Kidney capillary endothelial cell (primary cell): Measurements from ENCODE around the gene TTC21A.

Experiments
- DNase-seq: peaks from one replicate; pipeline ENCODE4 v3.0.0-alpha.2; 2018; ENCODE audit warnings: low spot score

TTC21A gene

GRCh38 chr3:39114456-39114855, 7.0 kb downstream of the TTC21A start:
- DNase-seq = no peak

GRCh38 chr3:39115870-39116269, 8.4 kb downstream of the TTC21A start:
- DNase-seq = no peak

- DNase-seq = no peak
Measured at GRCh38 chr3:39118079-39118478, 10.6 kb downstream of the TTC21A start.

- no peak for DNase-seq
Measured at GRCh38 chr3:39118931-39119660, 11.6 kb downstream of the TTC21A start.

- no peak for DNase-seq
Measured at GRCh38 chr3:39121621-39122020, 14.1 kb downstream of the TTC21A start.

- no peak for DNase-seq
Measured at GRCh38 chr3:39122813-39123212, 15.3 kb downstream of the TTC21A start.

DNA sequence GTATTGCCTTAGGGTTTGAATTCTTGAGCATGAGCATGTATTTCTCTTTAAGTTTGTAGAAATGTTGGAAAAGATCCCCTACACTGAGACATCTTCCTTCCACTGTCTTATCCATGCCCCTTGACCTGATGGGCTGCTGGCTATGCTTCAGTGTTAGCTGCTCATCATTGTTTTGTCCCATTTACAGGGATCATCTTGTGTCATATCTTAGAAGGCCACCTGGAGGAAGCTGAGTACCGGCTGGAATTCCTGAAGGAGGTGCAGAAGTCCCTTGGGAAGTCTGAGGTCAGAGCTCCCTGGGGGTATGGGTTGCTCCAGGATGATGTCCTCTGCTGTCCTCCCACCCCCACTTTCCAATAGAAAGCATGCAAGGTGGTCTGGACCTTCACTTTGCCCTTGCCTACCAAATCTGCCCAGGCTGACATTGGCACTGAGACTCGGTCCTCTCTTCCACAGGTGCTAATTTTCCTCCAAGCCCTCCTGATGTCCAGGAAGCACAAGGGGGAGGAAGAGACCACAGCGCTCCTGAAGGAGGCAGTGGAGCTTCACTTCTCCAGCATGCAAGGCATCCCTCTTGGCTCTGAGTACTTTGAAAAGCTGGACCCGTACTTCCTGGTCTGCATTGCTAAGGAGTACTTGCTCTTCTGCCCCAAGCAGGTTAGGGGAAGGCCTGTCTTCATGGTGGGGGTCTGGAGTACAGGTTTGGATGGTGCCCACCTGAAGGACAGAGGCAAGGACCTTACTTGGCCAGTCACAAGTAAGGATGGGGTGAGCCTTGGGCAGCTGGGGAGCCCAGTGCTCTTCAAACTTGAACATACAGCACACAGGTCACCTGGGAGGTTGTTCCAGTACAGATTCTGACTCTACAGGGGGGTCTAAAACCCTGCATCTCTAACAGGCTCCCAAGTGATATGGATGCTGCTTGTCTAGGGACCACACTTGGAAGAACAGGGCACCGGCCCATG, 17.7 kb downstream of the TTC21A start:
- no peak for DNase-seq

DNA sequence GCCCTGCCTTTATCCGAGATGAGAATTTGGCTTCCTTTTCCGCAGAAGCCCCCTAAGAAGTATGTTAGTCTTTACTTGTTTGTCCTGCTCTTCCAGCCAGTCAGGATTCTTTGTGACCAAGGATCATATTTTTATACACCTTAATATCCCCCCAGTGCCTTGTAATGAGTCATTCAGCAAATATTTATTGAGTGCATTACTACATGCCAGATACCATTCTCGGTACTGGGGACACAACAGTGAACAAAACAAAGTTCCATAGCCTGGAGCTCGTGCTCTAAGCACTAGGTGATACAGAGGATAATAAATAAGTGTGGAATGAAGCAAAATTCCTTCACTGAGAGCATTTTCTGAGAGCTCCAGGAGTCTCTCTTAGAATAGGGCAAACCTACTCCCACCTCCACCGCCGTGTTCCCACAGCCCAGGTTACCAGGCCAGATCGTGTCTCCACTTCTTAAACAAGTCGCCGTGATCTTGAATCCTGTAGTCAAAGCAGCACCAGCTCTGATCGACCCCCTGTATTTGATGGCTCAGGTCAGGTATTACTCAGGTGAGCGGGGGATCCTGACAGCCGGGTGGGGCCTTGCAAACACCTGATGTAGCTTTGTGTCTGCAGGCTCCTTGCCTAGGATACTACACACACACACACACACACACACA, 18.5 kb downstream of the TTC21A start:
- DNase-seq = no peak

- DNase-seq = no peak
Measured at GRCh38 chr3:39126532-39127071, 19.1 kb downstream of the TTC21A start.

DNA sequence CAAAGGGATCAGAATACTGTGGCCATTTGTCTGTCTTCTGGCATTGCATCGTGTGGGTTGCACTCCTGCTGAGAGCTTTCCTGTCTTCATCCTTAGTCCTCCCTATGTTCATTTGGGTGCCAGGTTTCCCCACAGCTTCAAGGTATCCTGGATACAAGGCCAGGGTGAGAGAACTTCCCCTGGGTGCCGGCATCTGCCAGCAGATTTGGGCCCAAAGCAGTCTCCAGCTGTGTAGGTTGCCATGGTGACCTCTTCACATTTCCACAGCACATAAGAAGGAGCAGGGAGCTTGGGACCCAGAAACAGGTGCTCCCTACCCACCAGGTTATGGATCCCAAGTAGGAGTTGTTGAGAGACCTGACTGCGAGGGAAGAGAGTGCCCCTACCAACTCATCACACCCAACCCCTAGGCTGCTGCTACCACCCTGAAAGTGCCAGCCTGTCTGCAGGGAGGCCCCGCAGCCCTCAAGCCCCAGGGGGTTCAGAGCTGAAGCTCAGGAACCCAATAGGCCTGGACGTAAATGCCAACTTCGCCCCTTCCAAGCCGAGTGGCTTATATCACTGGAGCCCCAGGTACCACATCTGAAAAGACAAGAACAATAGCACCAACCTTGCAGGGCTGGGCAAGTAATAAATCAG, 19.9 kb downstream of the TTC21A start:
- DNase-seq = no peak

GRCh38 chr3:39127908-39128304, 20.4 kb downstream of the TTC21A start:
- DNase-seq = no peak

DNA sequence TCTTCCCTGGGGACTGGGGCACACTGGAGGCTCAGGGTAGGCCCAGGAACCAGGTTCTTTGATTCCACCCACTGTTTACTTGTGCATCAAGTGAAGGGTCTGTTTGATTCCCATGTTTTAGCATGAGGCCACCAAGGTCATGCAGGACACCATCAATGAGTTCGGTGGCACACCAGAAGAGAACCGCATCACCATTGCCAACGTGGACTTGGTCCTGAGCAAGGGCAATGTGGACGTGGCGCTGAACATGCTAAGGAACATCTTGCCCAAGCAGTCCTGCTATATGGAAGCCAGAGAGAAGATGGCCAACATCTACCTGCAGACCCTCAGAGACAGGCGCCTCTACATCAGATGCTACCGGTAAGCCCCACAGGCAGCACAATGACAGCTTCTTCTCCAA, 21.5 kb downstream of the TTC21A start:
- DNase-seq = no peak

DNA sequence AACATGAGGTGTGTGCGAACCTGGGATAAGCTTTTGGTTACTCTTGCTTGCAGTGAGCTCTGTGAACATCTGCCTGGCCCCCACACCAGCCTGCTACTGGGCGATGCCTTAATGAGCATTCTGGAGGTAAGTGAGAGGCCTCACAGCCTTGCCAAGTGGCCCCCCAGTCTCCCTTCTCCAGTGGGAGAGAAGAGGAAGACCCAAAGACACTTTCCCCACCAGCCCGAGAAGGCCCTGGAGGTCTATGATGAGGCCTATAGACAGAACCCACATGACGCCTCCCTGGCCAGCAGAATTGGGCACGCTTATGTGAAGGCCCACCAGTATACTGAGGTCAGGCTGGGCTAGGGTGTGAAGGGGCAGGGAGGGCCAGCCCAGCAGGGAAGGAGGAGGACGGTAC, 22.5 kb downstream of the TTC21A start:
- DNase-seq = no peak

GRCh38 chr3:39130693-39131265, 23.3 kb downstream of the TTC21A start:
- no peak for DNase-seq

DNA sequence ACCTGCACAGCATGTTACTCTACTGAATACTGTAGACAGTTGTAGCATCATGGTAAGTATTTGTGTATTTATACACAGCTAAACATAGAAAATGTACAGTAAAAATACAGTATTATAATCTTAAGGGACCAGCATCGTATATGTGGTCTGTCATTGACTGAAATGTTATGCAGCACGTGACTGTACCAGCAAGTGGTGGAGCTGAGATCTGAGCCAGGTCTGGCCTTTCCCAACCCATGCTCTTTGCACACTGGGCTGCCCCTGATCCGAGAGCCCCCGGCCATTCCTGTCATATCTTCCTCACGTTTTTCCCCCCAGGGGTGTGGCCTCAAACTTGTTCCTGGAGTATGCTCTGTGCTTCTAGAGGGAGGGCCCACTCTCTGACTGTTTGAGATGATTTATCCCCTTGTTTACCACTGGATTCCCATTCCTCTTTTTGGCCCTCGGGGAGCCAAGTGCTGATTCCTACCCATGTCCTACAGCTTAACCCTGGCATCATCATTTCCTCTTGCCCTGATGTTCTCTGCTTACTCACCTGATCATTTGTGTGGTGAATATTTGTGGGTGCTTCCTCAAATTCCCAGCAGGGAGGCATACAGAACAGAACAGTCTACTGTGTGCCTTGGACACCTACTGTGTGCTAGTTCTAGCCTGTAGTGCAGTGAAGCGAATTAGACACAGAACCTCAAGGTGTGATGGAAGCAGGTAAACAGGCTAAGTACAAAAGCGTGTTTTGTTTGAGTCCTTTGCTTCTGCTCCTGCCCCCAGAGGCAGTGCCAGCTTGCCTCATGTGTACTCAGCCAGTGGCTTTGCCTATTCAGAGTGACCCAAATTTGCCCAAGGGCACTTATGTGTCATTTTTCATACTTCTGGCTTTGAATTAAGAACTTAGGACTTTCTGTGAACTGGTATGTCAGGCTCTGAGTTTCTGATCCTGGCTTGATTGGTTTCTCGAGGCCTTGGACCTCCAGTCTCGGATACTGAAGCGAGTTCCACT, 24.9 kb downstream of the TTC21A start:
- DNase-seq = no peak

DNA sequence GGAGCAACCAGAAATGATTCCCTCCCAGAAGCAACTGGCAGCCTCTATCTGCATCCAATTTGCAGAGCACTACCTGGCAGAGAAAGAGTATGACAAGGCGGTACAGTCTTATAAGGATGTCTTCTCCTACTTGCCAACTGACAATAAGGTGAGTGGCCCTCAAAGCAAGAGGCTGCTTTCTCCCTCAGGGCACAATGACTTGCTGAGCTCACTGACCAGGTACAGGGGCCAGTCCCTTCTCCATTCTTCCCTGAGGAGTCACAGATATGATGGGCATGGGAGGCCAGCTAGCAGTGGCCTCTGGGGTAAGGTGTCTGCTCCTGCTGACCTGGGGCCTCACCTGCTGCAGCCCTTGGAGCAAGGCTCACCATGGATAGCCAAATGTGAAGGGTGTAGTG, 25.6 kb downstream of the TTC21A start:
- DNase-seq = no peak

- no peak for DNase-seq
Measured at GRCh38 chr3:39133822-39134221, 26.3 kb downstream of the TTC21A start.

DNA sequence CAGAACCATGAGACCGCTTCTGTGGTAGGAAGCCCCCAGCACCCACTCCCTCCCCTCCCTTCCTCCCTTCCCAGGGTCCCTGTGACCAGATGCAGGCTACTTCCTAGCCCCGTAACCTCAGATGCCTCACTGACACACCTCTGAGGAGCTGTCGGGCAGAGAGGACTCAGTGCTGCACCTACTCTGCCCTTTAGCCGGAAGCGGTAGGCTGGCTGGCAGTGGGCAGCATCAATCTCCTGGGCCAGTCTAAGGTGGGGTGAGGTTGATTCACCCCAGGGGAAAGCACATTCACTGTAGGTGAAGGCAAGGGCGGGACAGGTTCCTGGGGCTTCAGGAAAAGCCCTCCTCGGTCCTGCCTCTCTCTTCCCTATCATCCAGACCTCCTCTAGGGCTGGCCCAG, 26.8 kb downstream of the TTC21A start:
- DNase-seq = no peak

DNA sequence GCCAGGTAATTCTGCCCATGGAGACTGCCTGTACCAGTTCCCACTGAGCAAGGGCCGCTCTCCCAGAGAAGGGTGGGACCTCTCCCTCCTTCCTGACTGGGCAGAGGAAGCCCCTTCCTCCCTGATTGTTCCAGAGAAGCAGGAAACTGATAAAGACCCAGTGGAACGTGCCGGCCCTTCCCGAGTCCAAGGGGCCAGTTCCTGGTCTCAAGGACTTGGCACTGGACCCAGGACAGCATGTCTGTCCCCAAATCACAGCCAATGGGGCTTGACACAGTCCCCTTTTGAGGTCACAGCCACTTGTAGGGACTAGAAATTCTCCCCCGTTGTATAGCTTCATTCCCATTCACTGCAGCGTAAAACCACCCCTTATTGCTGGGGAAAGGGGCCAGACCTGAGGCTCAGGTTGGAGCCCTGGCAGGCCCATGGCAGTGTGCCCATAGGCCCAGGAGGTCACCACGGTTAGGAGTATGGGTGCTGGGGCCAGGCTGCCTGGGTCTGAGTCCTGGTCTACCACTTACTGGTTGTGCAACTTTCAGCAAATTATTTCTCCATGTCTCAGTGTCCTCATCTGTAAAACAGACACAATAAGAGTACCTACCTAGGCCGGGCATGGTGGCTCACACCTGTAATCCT, 27.8 kb downstream of the TTC21A start:
- no peak for DNase-seq
